NCI-H82 treated with DMSO at 0.1 percent for 48 hours (cell line): ENCODE results near the gene DLEC1.
"Not testable (repeated sequence)": the region's sequence is repeated elsewhere in the genome, so short reads cannot be mapped to it uniquely, and the experiment has no call there.

Experiments
- DNase-seq: peaks from one replicate; lab custom pipeline; 2025; ENCODE audit not compliant: unreplicated experiment; lab: John Stamatoyannopoulos, UW

The DLEC1 gene

DNA sequence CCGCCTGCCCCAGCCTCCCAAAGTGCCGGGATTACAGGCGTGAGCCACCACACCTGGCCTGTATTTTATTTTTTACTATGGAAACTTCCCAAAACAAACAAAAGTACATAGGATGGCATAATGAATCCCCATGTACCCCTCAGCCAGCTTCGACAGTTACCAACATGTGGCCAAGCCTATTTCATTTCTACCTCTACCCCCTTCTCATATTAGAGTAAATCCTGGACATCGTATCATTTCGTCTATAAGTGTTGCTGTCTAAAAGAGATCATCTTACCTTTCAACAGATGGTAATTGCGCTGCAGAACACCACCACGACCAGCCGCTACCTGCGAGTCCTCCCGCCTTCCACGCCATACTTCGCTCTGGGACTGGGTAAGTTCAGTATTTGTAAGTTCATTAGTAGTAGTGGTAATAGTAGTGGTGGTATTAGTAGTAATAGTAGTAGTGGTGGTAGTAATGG is 44.9 kb downstream of the DLEC1 start:
- no peak for DNase-seq

GRCh38 chr3:38084334-38085310 is 45.6 kb downstream of the DLEC1 start:
- DNase-seq = no peak

GRCh38 chr3:38085311-38085942 is 46.4 kb downstream of the DLEC1 start:
- DNase-seq = no peak

DNA sequence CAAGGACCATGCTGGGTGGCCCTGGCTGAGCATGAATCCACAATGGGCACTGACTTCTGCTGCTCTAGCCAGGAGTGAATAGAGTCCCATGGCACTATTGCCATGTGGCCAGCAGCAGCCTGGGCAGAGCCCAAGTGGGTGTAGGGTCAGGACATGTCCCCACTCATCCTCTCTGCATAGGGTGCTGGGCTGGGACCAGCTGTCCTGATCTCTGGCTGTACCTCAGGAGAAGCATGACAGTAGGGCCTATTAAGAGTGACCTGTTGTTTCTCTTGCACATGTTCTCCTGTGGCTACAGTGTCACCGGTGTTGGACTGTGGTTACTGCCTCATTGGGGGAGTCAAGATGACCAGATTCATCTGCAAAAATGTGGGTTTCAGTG is 46.9 kb downstream of the DLEC1 start:
- DNase-seq = no peak

- DNase-seq = no peak
Observed at GRCh38 chr3:38086496-38086895, 47.5 kb downstream of the DLEC1 start.

DNA sequence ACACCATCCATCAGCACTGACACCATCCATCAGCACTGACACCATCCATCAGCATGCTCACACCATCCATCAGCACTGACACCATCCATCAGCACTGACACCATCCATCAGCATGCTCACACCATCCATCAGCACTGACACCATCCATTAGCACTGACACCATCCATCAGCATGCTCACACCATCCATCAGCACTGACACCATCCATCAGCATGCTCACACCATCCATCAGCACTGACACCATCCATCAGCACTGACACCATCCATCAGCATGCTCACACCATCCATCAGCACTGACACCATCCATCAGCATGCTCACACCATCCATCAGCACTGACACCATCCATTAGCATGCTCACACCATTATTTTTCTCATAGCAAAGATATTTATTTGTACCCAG is 48.3 kb downstream of the DLEC1 start:
- DNase-seq = not testable (repeated sequence)

DNA sequence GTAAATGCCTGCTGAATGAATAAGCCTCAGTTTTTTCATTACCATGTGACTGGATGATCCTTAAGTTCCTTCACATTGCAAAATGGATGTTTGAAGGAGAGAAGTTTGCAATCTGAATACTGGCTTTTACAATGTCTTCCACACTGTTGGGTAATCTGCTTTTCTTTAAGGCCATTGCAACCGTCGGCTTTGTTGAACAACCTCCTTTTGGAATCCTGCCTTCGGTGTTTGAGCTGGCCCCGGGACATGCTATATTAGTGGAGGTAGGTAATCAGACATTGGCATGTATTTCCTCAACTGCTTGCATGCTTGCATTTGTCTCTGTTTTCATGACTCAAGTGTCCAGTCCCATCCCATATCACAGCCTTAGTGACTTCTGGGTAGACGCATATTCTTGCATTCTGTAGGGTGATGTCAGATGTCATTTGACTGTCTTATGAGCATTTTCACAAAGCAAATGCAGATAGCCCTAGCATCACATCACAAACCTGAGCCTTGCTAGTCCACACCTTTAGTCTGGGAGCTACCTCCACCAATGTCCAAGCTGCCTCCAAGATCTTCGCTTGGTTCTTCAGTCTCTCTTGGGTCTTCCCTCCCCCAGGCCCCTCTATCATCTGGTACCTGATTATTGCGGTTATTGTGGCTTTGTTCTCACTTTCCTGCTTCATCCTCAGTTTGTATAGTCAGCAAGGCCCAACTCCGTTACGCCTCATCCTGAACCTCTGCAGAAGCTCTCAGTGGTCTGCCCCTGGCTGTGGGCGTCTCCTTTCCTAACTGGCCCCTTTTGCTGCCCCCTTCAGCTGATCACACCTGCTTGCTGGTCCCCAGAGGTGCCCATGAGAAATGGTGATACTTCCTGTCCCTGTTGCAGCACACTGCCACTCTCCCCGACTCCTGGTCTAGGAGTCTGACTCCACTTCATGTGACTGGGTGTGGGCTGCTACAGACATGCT is 49.4 kb downstream of the DLEC1 start:
- DNase-seq = no peak

DNA sequence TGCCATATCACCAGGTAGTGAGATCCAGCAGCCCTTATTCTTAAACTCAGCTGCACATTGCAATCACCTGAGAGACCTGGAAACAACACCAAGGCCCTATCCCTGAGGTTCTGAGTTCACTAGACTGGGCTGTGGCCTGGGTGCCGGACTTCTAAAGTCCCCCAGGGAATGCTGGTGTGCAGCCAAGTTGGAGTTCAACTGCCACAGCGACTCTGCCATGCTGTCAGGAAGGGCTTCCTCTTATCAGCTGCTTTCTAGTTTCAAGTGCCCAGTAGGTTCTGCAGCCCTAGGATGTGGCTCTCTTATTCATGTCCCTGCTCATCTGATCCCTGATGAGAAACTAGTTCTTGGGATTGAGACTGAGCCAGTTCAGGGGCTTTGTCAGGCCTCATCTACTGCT is 50.2 kb downstream of the DLEC1 start:
- DNase-seq = no peak

DNA sequence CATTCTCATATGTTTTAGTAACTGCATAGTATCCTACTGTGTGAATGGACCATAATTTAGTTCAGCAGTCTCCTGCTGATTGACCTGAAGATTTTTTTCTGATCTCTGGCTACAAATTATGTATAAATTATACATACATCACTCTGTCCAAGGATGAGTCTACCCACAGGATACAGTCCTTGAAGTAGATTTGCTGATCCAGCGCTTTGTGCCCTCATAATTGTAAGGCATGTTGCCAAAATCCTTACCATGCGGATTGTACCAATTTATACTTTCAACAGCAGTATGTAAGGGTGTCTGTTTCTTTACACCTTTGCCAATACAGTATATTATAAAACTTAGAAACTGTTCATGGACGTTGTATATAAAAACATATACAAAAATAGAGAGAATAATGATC is 51.4 kb downstream of the DLEC1 start:
- DNase-seq = no peak

GRCh38 chr3:38094999-38095398 is 56.0 kb downstream of the DLEC1 start:
- no peak for DNase-seq

DNA sequence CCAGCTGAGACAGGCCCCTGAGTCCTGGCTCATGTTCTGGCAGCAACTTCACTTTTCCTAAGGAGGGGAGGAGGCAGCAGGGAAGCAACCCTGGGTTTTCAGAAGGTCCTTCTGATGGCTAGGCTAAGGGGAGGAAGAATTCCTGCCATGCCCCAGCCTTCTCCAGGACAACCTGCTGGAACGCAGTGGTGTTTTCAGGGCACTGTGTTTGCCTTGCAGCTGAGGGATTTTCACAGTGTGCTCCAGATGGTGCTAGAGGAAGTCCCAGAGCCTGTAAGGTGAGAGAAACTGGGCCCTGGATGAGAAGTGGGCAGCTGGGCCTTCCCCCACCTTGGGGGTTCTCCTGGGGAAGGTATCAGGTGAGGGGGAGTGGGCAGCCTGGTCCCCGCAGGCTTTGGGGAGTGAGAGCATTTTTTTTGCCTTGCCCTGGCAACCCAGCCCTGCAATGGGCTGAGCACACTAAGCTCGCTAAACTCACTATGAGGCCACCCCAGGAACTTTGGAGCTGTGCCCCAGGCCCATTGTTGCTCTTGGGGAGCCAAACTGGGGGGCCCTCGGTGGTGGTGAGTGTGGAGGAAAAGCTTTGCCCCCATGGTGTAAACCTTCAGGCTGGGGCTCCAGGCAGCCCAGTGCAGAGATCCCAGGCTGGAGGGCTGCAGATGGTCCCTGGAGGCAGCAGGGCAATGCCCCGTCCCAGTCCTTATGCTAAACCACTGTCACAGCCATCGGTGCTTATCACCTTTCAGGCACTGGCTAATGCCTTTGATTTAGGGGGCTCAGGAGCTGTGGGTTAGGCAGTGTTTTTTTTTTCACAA is 56.9 kb downstream of the DLEC1 start:
- DNase-seq = no peak

DNA sequence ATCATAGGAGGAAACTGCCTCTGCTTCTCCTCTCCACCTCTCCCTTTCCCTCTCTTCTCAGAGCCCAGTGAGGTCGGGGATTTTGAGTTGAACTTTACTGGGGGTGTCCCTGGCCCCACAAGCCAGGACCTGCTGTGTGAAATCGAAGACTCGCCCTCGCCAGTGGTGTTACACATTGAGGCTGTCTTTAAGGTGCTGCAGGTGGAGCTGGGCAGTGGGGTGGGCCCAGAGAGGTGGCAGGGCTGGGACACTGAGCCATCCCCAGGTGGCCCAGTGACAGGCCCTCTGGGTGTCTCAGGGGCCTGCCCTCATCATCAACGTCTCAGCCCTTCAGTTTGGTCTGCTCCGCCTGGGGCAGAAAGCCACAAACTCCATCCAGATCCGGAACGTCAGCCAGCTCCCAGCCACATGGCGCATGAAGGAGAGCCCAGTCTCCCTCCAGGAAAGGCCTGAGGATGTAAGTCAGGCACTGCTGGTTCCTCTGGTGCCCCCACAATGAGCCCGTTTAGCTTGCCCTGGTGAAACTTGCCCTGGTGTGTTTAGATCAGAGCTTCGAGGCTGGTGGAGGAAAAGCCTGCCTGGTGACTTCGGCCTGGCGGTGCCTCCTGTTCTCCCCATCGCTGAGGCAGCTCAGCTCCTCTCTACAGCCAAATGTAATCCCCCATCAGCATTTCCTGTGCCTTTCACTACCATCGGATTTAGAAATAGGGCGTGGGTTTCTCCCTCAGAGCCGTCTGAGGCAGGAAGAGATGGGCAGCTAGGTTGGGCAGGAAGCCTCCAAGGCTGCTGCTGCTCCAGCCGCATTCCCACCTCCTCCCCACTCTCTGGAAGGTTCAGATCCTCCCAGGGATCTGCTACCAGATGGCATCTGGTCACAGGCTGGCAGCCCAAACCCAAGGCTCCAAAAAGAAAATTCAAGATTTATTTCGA is 58.7 kb downstream of the DLEC1 start:
- DNase-seq = no peak

DNA sequence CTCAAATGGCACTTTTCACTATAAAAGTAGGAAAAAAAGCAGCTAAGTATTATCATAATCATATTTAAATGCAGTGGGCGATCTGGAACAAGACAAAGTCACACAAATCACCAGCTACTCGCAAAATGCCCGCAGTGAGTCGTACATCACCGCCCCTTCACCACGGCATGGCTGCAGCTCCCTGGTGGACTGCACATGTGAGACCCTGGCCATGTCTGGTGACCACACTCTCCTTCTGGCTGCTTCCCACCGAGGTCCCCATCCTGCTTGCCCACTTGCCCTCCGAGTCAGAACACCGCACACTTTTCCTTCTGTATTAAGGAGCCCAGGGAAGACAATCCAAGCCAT is 59.3 kb downstream of the DLEC1 start:
- DNase-seq = no peak

GRCh38 chr3:38099518-38099917 is 60.5 kb downstream of the DLEC1 start:
- no peak for DNase-seq

GRCh38 chr3:38100498-38100897 is 61.5 kb downstream of the DLEC1 start:
- no peak for DNase-seq

GRCh38 chr3:38101811-38102443 is 62.9 kb downstream of the DLEC1 start:
- no peak for DNase-seq

DNA sequence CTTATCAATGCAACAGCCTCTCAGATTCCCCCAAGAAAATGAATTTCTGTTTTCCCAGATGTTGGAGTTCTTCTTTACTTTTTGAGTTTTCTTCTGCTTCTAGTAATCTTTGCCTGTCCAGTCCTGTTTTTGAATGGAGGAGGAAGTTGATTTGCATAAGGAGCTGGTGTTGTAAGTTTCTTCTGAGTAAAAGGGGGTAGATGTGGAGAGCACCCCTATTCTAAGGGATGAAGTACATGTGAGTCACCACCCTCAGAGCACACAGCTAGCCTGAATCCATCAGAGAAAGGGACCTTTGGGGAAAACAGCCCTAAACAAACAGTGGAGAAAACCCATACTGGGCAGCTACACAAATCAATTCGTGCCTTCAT is 63.4 kb downstream of the DLEC1 start:
- no peak for DNase-seq

GRCh38 chr3:38105525-38105924 is 66.5 kb downstream of the DLEC1 start:
- no peak for DNase-seq
